GM21367 (cell line): Measurements from ENCODE around the gene MAGEA12.
"Not testable (repeated sequence)": the region's sequence is repeated elsewhere in the genome, so short reads cannot be mapped to it uniquely, and the experiment has no call there.

Experiments used
- ATAC-seq: cut with Tn5 transposase; IDR thresholded peaks from one replicate; pipeline ENCODE4 v1.9.1; 2021; ENCODE audit not compliant: unreplicated experiment

MAGEA12 gene, protein sequence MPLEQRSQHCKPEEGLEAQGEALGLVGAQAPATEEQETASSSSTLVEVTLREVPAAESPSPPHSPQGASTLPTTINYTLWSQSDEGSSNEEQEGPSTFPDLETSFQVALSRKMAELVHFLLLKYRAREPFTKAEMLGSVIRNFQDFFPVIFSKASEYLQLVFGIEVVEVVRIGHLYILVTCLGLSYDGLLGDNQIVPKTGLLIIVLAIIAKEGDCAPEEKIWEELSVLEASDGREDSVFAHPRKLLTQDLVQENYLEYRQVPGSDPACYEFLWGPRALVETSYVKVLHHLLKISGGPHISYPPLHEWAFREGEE

GRCh38 chrX:152733261-152733975, at the start of gene MAGEA12, which contains the start of gene CSAG1:
TSS of gene MAGEA12 (plus strand) at chrX:152733757. CDS start at chrX:152736162, 2,405 bp downstream.
TSS of gene CSAG1 (minus strand) at chrX:152733721. CDS start at chrX:152732460, 1,261 bp downstream.
- no peak for ATAC-seq

DNA sequence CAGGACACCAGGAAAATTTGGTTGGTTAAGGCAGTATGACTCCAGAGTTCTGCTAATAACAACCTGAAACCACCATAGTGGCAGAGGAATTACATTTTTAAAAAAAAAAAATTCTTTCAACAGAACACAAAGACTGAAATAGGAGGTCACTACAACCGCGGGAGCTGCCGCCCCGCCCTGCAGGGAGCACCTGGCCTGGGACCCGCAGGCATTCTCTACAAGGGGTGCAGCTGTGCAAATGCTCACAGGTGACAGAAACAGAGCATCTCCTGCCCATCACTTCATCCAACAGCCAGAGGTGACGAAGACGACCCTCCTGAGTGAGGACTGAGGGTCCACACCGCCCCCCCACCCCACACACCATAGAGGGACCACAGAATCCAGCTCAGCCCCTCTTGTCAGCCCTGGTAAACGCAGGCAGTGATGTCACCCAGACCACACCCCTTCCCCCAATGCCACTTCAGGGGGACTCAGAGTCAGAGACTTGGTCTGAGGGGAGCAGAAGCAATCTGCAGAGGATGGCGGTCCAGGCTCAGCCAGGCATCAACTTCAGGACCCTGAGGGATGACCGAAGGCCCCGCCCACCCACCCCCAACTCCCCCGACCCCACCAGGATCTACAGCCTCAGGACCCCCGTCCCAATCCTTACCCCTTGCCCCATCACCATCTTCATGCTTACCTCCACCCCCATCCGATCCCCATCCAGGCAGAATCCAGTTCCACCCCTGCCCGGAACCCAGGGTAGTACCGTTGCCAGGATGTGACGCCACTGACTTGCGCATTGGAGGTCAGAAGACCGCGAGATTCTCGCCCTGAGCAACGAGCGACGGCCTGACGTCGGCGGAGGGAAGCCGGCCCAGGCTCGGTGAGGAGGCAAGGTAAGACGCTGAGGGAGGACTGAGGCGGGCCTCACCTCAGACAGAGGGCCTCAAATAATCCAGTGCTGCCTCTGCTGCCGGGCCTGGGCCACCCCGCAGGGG, 35.3 kb upstream of the MAGEA12 start, which contains the start of gene MAGEA3:
Gene MAGEA3, plus strand, starts transcription at position 843 of the 980 bp plus-strand sequence. CDS start 2,039 bp downstream, outside the sequence.
- not testable (repeated sequence) for ATAC-seq

DNA sequence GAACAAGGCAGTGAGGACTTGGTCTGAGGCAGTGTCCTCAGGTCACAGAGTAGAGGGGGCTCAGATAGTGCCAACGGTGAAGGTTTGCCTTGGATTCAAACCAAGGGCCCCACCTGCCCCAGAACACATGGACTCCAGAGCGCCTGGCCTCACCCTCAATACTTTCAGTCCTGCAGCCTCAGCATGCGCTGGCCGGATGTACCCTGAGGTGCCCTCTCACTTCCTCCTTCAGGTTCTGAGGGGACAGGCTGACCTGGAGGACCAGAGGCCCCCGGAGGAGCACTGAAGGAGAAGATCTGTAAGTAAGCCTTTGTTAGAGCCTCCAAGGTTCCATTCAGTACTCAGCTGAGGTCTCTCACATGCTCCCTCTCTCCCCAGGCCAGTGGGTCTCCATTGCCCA, 33.2 kb upstream of the MAGEA12 start:
- ATAC-seq: not testable (repeated sequence)

GRCh38 chrX:152706500-152706899, 27.1 kb upstream of the MAGEA12 start:
- ATAC-seq: not testable (repeated sequence)

DNA sequence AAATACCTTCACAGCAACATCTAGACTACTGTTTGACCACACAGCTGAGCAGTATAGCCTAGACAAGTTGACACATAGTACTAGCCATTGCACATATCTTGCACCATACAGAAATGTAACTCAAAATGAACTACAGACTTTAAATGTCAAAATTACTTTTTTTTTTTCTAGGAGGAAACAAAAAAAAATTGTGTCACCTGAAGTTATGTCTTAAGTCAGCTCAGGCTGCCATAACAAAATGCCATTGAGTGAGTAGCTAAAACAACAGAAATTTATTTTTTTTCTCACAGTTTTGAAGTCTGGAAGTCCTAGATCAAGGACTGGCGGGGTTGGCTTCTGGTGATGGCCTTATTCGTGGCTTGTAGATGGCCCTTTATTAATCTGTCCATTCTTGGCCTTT, 24.4 kb upstream of the MAGEA12 start, which contains the start of gene CSAG2:
Gene CSAG2, minus strand, starts transcription at position 101 of the 400 bp plus-strand sequence. CDS start 161 bp downstream, outside the sequence.
- not testable (repeated sequence) for ATAC-seq

DNA sequence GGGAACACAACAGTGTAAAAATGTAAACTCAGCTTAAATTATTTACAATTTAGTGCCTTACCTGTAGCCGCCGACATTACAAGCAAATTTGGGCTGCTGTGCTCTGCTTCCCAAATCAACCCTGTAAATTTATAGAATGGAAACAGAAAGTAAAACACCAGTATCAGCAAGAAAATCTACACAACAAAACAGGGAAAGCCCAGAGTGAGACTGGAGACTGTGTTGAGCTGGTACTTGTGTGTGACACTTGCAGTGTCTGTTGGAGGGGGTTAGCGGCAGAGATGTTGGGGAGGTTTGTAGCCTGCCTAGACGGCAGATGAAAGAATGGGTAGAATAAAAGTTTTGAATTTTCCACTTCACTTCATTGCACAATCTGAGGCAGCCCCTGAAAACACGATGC, 20.4 kb upstream of the MAGEA12 start:
- ATAC-seq: not testable (repeated sequence)

- ATAC-seq: not testable (repeated sequence)
Observed at GRCh38 chrX:152713815-152714787, 19.5 kb upstream of the MAGEA12 start, which contains the start of gene MAGEA2B. TSS of gene MAGEA2B (plus strand) at chrX:152714628. CDS start at chrX:152717107, 2,479 bp downstream.

DNA sequence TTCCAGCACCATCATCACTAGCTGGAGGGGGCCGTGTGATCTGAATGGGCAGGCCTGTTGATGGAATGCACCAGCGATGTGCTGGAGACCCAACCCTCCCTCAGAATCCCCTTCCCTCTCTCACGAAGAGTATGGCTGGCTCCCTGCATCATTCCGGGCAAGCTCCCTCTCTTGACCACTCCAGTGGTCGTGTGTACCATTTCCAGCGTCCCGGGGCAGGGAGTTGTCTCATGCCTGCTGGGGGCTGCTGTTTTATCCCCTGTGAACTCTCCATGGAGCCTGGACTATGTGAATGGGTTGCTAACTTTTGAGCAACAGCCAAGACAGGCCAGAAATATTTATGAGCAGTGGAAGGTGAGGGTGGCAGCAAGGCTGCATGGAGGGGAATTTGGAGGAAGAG, 8.1 kb upstream of the MAGEA12 start:
- no peak for ATAC-seq

GRCh38 chrX:152734143-152734858, 744 bp downstream of the MAGEA12 start:
- ATAC-seq: not testable (repeated sequence)

DNA sequence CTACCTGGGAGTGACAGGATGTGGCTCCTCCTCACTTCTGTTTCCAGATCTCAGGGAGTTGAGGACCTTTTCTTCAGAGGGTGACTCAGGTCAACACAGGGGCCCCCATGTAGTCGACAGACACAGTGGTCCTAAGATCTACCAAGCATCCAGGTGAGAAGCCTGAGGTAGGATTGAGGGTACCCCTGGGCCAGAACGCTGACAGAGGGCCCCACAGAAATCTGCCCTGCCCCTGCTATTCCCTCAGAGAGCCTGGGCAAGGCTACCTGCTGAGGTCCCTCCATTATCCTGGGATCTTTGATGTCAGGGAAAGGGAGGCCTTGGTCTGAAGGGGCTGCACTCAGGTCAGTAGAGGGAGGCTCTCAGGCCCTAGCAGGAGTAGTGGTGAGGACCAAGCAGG, 1.5 kb downstream of the MAGEA12 start:
- no peak for ATAC-seq

DNA sequence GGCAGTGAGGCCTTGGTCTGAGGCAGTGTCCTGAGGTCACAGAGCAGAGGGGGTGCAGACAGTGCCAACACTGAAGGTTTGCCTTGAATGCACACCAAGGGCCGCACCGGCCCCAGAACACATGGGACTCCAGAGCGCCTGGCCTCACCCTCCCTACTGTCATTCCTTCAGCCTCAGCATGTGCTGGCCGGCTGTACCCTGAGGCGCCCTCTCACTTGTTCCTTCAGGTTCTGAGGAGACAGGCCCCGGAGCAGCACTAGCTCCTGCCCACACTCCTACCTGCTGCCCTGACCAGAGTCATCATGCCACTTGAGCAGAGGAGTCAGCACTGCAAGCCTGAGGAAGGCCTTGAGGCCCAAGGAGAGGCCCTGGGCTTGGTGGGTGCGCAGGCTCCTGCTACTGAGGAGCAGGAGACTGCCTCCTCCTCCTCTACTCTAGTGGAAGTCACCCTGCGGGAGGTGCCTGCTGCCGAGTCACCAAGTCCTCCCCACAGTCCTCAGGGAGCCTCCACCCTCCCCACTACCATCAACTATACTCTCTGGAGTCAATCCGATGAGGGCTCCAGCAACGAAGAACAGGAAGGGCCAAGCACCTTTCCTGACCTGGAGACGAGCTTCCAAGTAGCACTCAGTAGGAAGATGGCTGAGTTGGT, 2.4 kb downstream of the MAGEA12 start:
- no peak for ATAC-seq

- ATAC-seq: not testable (repeated sequence)
Observed at GRCh38 chrX:152736528-152736927, 3.0 kb downstream of the MAGEA12 start.

DNA sequence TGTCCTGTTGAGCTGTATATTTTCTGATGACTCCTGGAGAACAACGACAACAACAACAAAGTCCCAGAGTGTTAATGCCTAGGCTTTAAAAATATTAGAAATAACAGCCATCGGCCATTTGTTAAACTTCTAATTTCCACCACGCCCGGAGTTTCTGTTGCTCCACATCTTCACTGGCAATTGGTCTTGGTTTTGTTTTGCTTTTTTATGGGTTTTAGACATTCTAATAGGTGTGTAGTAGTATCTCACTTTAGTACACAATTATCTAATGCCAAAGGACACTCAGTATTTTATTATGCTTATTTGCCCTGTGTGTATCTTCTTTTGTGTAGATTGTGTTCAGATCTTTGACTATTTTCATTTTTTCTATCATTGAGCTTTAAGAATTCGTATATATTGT, 5.0 kb downstream of the MAGEA12 start:
- no peak for ATAC-seq

DNA sequence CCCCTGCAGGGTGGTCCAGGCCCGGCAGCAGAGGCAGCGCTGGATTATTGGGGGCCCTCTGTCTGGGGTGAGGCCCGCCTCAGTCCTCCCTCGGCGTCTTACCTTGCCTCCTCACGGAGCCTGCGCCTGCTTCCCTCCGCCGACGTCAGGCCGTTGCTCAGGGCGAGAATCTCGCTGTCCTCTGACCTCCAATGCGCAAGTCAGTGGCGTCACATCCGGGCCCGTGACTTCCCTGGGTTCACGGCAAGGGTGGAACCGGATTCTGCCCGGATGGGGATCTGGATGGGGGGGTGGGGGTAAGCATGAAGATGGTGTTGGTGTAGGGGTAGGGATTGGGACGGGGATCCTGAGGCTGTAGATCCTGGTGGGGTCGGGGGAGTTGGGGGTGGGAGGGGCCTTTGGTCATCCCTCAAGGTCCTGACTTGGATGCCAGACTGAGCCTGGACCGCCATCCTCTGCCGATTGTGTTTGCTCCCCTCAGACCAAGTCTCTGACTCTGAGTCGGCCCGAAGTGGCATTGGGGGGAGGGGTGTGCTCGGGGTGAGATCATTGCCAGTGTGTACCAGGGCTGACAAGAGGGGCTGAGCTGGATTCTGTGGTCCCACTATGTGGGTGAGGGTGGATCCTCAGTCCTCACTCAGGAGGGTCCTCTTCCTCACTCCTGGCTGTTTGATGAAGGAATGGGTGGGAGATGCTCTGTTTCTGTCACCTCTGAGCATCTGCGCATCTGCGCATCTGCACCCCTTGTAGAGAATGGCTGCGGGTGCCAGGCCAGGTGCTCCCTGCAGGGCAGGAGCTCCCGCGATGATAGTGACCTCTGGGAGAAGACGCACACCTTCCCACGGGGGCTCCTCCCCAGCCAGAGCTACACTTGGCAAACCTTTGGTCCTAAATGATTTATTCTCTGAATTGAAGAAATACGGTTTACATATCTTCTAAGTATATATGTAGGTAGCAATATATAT, 20.4 kb downstream of the MAGEA12 start, which contains the start of gene MAGEA2:
Gene MAGEA2, minus strand, starts transcription at position 157 of the 965 bp plus-strand sequence. CDS start 2,479 bp downstream, outside the sequence.
- not testable (repeated sequence) for ATAC-seq

DNA sequence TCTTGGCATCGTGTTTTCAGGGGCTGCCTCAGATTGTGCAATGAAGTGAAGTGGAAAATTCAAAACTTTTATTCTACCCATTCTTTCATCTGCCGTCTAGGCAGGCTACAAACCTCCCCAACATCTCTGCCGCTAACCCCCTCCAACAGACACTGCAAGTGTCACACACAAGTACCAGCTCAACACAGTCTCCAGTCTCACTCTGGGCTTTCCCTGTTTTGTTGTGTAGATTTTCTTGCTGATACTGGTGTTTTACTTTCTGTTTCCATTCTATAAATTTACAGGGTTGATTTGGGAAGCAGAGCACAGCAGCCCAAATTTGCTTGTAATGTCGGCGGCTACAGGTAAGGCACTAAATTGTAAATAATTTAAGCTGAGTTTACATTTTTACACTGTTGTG, 21.3 kb downstream of the MAGEA12 start:
- not testable (repeated sequence) for ATAC-seq

DNA sequence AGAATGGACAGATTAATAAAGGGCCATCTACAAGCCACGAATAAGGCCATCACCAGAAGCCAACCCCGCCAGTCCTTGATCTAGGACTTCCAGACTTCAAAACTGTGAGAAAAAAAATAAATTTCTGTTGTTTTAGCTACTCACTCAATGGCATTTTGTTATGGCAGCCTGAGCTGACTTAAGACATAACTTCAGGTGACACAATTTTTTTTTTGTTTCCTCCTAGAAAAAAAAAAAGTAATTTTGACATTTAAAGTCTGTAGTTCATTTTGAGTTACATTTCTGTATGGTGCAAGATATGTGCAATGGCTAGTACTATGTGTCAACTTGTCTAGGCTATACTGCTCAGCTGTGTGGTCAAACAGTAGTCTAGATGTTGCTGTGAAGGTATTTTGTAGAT, 25.4 kb downstream of the MAGEA12 start, which contains the start of gene CSAG3:
Gene CSAG3, plus strand, starts transcription at position 301 of the 400 bp plus-strand sequence.
- not testable (repeated sequence) for ATAC-seq

DNA sequence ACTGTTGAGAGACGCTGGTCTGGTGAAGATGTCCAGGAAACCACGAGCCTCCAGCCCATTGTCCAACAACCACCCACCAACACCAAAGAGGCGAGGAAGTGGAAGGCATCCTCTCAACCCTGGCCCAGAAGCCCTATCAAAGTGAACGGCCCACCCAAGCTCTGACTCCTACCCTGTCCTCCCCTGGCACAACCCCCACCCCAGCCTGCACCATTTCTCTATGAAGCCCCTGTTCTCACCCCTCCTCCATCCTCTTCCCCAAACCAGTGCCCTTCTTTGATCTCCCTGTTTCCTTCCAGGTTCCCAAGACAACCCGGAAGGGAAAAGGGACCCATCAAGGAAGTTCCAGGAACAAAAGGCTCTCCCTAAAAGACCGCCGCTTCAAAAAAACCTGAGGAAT, 26.0 kb downstream of the MAGEA12 start:
- not testable (repeated sequence) for ATAC-seq
